Fibroblast of peridontal ligament (primary cell): ENCODE data around the gene TAF1L.
A peak's percentile ranks its signal among the peaks of the same experiment; 100 is the strongest.
"Not testable (repeated sequence)": the region's sequence is repeated elsewhere in the genome, so short reads cannot be mapped to it uniquely, and the experiment has no call there.

ENCODE experiments used
- DNase-seq: peaks from one replicate; pipeline ENCODE4 v3.0.0-alpha.2; 2010; ENCODE audit errors: extremely low read depth

Gene TAF1L

GRCh38 chr9:32635362-32635761, at the start of gene TAF1L:
TSS of gene TAF1L (minus strand) at chr9:32635669. CDS start at chr9:32635579, 90 bp downstream.
- DNase-seq = no peak

DNA sequence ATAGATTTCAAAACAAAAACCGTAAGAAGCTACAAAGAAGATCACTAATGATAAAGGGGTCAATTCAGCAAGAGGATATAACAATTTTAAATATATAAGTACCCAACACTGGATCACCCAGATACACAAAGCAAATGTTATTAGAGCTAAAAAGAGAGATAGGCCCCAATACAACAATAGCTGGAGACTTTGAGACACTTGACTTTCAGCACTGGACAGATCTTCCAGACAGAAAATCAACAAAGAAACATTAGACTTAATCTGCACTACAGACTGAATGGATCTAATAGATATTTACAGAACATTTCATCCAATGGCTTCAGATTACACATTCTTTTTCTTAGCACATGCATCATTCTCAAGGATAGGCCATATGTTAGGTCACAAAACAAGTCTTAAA, 46.3 kb upstream of the TAF1L start:
- DNase-seq = no peak

- peak; percentile 32 for DNase-seq
Measured at GRCh38 chr9:32677931-32678330, 42.5 kb upstream of the TAF1L start.

DNA sequence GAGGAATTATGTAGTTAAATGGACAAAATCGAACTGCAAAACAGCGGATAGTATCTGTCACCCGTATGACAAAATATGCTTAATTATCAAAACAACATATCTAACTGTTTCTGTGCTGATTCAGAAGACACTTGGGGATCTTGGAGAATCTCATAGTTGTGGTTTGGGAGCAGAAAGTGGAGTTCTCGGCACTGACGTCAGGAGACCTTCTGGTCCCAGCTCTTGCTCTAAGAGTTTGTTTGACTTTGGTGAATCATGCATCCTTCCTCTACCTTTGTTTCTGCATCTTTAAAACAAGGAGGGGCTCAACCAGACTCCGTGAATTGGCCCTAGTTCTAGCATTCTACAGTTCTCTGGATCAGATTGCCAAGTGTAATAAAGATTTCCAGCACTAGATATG, 37.0 kb upstream of the TAF1L start:
- DNase-seq = peak; percentile 85

GRCh38 chr9:32671333-32671732, 35.9 kb upstream of the TAF1L start:
- no peak for DNase-seq

GRCh38 chr9:32665101-32665500, 29.6 kb upstream of the TAF1L start:
- peak; percentile 35 for DNase-seq

GRCh38 chr9:32663741-32664140, 28.3 kb upstream of the TAF1L start:
- no peak for DNase-seq

DNA sequence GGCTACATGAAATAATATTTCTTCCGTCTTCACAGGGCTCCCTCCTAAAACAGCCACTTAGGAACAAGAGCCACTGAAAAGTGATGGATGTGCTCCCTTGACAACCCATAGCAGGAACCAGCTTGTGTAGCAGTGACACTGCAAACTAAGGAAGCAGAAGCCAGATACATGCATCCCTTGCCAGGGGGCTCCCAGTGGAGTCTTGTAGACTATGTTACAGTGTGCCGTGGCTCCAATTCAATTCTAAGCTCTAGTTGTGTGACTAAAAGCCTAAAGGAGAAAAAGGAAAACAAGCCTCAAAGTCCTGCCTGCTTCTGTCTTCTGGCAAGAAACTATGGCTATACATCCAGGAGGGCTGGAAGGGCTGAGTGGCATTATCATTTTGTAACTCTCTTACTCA, 12.2 kb upstream of the TAF1L start:
- no peak for DNase-seq

DNA sequence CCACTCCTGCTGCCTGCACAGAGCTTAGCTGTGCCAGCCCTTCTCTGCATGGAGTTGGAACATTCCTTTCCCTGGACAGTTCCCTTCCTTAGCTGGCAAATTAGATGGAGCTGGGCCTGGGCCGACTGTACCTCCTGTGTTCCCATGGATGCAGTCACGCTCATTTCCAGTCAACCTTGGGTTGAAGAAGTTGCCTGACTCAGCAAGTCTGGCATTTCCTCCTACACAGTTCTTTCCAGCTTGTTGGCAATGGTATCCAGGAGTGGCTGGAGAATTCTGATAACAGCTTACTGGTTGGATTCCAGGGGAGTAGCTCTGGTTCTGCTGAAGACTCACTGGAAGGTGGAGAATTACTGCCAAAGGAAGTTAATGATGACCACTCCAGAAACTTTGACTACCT, 9.2 kb upstream of the TAF1L start:
- DNase-seq = peak; percentile 75

GRCh38 chr9:32633151-32633550, 2.3 kb downstream of the TAF1L start:
- DNase-seq = not testable (repeated sequence)

GRCh38 chr9:32631991-32632390, 3.5 kb downstream of the TAF1L start:
- DNase-seq = no peak

- DNase-seq = no peak
Measured at GRCh38 chr9:32627394-32627954, 8.0 kb downstream of the TAF1L start.

DNA sequence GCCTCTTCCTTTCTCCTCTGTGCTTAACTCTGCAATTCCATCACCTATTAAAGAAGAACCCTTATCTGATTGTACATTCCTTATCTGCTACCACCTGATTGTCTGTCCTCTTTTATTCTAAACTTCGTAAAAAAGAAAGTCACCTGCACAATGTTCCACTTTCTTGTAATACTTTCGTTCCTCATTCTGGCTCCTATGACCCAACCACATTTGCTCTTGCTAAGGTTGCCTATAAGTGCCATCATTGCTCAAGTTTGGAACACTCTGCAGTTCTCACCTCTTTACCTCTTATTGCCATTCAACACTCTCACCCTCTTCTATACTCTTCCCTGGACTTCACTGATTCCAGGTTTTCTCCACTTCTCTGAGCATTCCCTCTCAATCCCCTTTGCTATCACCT, 10.1 kb downstream of the TAF1L start:
- DNase-seq = no peak

- DNase-seq = no peak
Measured at GRCh38 chr9:32622948-32623347, 12.5 kb downstream of the TAF1L start.

DNA sequence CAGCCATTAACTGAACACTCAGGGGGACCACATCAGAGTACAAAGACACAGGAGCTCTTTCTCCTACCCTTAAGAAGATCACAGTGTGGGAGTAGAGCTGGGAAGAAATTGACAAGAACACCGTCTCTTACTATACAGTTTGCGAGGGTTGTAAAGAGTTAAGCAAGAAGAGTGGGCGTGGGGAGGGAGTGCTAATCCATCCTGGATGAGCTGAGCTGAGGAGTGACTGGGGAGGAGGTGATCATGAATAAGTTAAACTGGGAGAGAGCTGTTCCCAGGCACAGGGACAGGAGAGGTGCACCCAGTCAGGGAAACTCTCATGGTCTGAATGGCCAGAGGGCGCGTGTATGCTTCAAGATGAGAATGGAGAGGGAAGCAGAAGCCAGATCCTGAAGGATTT, 17.2 kb downstream of the TAF1L start:
- no peak for DNase-seq

- DNase-seq = no peak
Measured at GRCh38 chr9:32606811-32607210, 28.7 kb downstream of the TAF1L start.

DNA sequence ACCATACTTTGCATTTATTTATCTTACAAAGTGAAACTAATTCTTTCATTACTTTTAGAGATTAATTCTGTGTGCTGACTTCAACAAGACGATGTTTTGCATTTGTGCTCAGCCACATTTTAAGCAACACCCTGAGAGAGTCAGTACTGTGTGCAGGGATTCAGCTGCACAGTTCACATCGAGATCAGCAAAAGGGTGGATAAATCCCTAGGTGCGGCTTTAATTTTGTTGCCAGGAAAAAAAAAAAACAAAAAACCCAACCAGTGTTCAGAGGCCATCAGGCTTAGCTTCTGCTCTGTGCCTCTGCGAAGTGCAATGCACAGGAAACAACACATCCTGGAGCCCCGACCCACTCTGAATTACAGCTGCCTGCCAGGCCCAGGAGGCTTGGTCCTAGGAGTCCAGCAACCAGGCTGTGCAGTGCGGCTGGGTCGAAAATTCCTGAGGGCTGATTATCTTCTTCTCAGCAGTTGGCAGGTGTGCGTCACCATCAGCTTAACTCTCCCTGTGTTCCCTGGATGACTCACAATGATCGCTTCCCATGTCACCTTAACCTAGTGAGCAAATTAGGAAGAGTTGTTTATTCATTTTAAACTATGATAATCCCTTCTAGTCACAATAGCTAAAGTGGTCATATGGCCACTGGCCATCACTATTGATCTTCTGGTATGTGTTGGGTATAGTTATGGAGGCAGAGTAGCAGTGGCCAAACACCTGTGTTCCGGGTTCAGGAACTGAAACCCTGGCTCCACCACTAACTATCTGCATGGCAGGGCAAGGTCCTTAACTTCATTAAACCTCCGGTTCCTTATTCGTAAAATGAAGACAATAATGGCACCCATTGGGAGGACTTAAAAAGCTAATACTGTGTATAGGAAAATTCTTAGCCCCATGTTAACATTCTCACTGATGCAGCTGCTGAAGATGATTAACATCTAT, 31.3 kb downstream of the TAF1L start:
- no peak for DNase-seq

GRCh38 chr9:32599021-32599420, 36.4 kb downstream of the TAF1L start:
- not testable (repeated sequence) for DNase-seq

GRCh38 chr9:32596936-32597335, 38.5 kb downstream of the TAF1L start:
- DNase-seq = no peak

DNA sequence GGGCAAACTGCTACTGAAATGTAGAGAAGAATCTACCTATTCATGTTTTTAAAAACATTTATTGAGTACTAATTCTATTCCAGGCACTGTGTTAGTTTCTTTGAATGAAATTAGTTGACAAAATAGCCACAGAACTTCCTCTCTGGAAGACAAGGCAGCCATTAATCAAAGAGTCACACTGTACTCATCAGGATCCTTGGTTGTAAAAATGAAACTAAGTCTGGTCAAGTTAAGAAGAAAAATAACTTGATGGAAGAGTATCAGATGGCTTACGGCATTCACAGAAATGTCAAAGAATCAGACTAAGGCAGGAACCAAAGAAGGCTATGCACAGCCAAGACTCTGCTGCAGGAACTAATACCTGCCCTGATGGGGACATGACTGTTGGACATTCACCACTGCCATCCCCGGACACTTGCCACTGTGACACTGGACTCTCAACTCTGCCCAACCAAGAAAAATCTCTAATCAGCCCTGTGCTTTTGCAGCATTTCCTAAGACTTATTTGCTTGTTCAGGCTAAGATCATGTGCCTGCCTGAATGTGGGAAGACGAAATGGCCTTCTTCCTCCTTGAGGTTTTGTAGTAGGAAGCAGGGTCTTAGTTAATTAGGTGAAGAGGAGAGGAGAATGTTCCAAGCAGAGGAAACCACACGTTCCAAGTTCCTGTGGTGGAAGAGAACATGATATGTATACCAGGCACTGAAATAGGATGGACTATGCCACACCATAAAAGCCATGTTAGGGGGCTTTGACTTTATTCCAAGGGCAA, 39.2 kb downstream of the TAF1L start:
- DNase-seq = no peak

DNA sequence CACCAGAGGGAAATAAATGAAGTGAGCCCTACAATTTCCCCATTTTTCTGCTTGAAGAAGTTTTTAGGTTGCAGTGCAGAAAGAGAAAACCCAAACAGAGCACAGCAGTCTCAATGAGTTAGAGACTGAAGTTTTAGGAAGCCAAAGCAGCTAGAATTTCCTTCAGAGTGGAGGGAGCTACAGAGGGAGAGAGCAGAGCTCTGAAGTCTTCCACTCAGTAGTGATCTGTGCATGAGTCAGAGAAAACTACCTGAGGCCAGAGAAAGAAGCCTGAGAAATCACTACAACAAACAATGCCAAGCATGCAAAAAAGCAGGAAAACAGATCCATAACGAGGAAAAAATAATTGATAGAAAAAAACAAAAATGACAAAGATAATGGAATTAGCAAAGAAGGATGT, 44.6 kb downstream of the TAF1L start:
- DNase-seq = no peak

DNA sequence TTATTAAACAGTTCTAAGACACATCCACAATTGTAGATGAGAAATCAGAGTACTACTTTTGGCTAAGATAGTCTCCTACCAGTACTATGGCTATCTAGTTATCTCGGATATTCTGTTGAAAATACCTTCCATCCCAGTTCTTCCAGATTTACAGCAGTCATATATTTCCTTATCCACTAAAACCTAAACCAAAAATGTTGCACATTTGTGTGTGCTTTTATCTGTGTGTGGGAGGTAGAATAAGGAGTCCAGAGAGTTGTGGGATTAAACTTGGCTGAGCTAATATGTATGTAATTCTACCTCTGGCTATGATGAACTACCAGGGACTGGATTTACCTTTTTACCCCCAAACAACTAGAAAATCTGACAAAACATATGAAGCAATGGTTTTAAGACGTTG, 45.0 kb downstream of the TAF1L start:
- no peak for DNase-seq
